HG03108 (cell line): ENCODE results near the gene ESAM.

Experiments
- ATAC-seq: cut with Tn5 transposase; IDR thresholded peaks from one replicate; pipeline ENCODE4 v1.9.1; 2021; ENCODE audit warnings: moderate library complexity; ENCODE audit not compliant: unreplicated experiment

Gene ESAM

GRCh38 chr11:124737638-124738305, 24.3 kb downstream of the ESAM start:
- ATAC-seq: no peak

- ATAC-seq: no peak
Observed at GRCh38 chr11:124736736-124737135, 25.4 kb downstream of the ESAM start.

- ATAC-seq: no peak
Observed at GRCh38 chr11:124732230-124732629, 29.9 kb downstream of the ESAM start.

- ATAC-seq: no peak
Observed at GRCh38 chr11:124729571-124729970, 32.5 kb downstream of the ESAM start.

GRCh38 chr11:124728134-124728533, 34.0 kb downstream of the ESAM start:
- ATAC-seq: no peak

- no peak for ATAC-seq
Observed at GRCh38 chr11:124727474-124727873, 34.6 kb downstream of the ESAM start.

- ATAC-seq: peak; percentile 5
Observed at GRCh38 chr11:124725719-124726105, 36.4 kb downstream of the ESAM start.

- peak; percentile 96 for ATAC-seq
Observed at GRCh38 chr11:124724979-124725718, 36.9 kb downstream of the ESAM start.

- no peak for ATAC-seq
Observed at GRCh38 chr11:124722176-124722575, 39.9 kb downstream of the ESAM start.

GRCh38 chr11:124719534-124719933, 42.6 kb downstream of the ESAM start:
- ATAC-seq: no peak

- ATAC-seq: no peak
Observed at GRCh38 chr11:124718801-124719200, 43.3 kb downstream of the ESAM start.

GRCh38 chr11:124717786-124718651, 44.1 kb downstream of the ESAM start:
- ATAC-seq: no peak

GRCh38 chr11:124717421-124717785, 44.7 kb downstream of the ESAM start:
- ATAC-seq: peak; percentile 58

- no peak for ATAC-seq
Observed at GRCh38 chr11:124716591-124716990, 45.5 kb downstream of the ESAM start.

GRCh38 chr11:124712392-124712791, 49.7 kb downstream of the ESAM start:
- ATAC-seq: no peak

GRCh38 chr11:124707829-124708228, 54.3 kb downstream of the ESAM start:
- no peak for ATAC-seq
